Astrocyte of the spinal cord (primary cell): ENCODE data around the gene COPE.

ENCODE experiments used
- DNase-seq: peaks from one replicate; pipeline ENCODE4 v3.0.0; 2011; ENCODE audit warnings: low read depth, low spot score
- H3K4me3 ChIP-seq: 2 replicates; pipeline ENCODE4 v1.5.1; 2011; ENCODE audit warnings: low read depth, mild to moderate bottlenecking, low read length, moderate library complexity
- CTCF ChIP-seq: IDR thresholded peaks from 2 replicates; pipeline ENCODE4 v1.5.1; 2012; ENCODE audit warnings: low read depth, mild to moderate bottlenecking, low read length, inconsistent platforms
- in situ Hi-C: cut with HindIII; loops from 2 replicates; pipeline ENCODE4 v1.10.0; 2017; ENCODE audit warnings: low sequenced_read_pairs

Gene COPE

DNA sequence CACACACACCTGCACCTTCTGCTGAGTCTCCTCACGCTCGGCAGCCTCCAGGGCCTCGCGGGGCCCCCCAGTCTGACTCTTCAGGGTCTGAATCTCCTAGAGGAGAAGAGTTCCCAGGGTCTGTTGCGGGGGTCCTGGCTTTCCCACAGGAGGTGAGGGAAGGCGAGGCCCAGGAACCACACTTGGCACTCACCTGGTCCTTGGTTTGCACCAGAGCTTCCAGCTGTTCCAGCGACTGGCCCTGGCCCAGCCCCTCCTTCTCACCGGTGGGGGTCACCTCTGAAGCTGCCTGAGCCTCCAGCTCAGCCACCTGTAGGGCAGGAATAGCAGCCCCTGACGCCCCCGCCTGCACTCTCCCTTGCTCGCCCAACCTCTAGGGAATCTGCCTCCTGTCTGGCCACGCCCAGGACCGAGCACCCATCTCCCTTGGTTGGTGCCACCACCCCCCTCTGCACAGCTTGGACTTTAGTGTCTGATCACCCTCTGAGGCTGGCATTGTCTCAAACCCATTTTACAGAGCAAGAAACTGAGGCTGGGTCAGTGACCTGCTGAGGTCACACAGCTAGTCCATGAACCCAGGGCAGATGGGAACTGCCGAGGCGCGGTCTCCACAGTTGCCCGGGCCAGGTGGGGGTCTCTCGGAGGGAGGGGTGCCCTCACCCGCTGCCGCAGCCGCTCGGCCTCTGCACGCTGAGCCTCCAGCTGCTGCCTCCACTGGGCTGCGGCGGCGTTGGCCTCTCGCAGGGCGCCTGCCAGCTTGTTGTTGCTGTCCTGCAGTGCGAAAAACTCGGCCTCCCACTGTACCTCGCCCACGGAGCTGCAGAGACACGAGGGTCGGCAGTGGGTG is 12.4 kb upstream of the COPE start:
- DNase-seq: no peak
- in situ Hi-C loops: no loop called here
- H3K4me3 ChIP-seq: no peak overlapping the region
- no peak for TF ChIP-seq CTCF

DNA sequence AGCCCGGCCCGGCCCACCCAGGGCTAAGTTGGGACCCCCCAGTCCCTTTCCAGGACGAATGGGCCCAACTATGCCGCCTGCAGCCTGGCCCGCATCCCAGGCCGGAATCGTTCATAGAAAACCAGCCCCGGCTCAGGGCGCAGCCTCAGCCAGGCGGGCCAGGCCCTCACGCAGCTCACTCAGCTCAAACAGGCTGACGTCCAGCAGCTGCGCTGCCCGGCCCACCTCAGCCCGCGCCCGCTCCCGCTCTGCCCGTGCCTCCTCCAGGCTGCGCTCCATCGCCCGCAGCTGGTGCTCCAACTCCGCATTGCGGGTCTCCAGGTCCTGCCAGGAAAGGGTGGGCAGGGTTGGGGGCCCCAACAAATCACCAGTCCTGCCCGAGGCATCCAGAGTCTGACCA is 10.1 kb upstream of the COPE start:
- no peak overlapping the region for H3K4me3 ChIP-seq
- no peak for TF ChIP-seq CTCF
- in situ Hi-C loops: no loop called here
- no peak for DNase-seq

GRCh38 chr19:18928018-18928805 is 9.0 kb upstream of the COPE start:
- no peak for TF ChIP-seq CTCF
- H3K4me3 ChIP-seq: no peak overlapping the region
- DNase-seq: no peak
- in situ Hi-C loops: no loop called here

DNA sequence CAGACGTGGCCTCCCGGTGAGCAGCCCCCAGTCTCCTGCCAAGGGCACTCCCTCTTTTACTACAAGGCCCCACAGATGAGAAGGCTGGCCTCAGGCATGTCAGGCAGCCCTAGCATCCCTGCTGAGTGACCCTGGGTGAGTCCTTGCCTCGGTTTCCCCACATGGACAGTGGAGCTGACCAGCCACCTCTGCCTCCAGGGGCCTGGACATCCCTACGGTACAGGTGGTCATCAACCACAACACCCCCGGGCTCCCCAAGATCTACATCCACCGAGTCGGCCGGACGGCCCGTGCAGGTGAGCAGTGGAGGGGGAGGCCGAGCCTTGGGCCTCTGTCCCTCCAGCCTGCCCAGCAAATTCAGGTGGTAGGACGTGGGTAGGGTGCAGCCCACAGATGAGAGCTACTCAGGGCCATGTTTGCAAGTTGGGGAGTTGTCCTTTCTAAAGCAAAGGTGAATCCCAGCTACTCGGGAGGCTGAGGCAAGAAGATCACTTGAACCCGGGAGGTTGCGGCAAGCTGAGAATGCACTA is 5.6 kb upstream of the COPE start:
- in situ Hi-C loops: no loop called here
- no peak for DNase-seq
- TF ChIP-seq CTCF: no peak
- no peak overlapping the region for H3K4me3 ChIP-seq

DNA sequence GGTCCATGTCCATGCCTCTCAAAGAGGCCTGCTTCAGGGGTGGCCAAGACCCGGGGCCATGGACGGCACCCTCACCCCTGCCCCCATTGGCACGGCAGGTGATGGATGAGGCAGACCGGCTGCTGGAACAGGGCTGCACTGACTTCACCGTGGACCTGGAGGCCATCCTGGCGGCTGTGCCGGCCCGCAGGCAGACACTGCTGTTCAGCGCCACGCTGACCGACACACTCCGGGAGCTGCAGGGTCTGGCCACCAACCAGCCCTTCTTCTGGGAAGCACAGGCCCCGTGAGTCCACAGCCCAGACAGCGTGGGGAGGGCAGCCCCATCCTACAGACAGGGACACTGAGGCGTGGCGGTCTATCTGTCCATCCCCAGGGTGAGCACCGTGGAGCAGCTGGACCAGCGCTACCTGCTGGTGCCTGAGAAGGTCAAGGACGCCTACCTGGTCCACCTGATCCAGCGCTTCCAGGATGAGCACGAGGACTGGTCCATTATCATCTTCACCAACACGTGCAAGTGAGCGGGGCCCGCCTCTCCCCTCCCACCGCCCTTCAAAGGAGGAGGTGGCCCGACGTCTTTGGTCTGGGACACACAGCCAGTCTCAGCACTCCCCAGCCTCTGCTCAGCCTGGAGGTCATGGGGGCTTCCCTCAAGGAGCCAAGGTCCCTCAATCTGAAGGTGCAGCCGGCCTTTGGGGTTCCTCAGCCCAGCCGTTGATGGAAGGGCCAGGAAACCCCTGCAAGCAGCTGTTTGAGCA is 3.2 kb upstream of the COPE start:
- TF ChIP-seq CTCF: no peak
- no peak for DNase-seq
- no peak overlapping the region for H3K4me3 ChIP-seq
- in situ Hi-C loops: no loop called here

DNA sequence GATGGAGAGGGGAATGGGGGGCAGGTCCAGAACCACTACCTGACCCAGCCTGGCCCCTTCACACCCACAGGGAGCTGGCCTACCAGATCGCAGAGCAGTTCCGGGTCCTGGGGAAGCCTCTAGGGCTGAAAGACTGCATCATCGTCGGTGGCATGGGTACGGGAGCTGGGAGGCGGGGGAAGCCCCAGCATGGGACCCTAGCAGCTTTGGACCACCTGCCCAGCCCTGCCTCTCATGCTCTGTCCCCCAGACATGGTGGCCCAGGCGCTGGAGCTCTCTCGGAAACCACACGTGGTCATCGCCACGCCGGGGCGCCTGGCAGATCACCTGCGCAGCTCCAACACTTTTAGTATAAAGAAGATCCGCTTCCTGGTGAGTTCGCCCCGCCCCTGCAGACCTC is 2.4 kb upstream of the COPE start:
- TF ChIP-seq CTCF: no peak
- DNase-seq: no peak
- H3K4me3 ChIP-seq: no peak overlapping the region
- in situ Hi-C loops: no loop called here
